Measurements from ENCODE around the gene SLC36A1.

The SLC36A1 gene

GRCh38 chr5:151408591-151409230 is 38.7 kb upstream of the SLC36A1 start:
- Histone ChIP-seq H3K23ac (ENCODE audit: low read depth, low read length, poor library complexity) (no peak overlapping the region), H3K4me3 (ENCODE audit: low read length in 2 of 2) (no peak overlapping the region), H3K9ac (ENCODE audit: low read depth, low read length, poor library complexity) (no peak overlapping the region), H3K4me1 (ENCODE audit: control insufficient read depth in 2 of 2, insufficient read depth in 1 of 2, low read depth in 1 of 2, low read length in 2 of 2) (peaks cover 0 to 2% of the 10 kb centered on the region in 2 donors), H3K27me3 (ENCODE audit: control insufficient read depth in 3 of 3, insufficient read depth in 3 of 3, low read depth in 1 of 3, low read length in 3 of 3) (no peaks in the 10 kb centered on the region), H4K91ac (ENCODE audit: low read depth, low read length, poor library complexity) (no peak overlapping the region), H2AK5ac (ENCODE audit: low read depth, low read length) (no peak overlapping the region), H3K27ac (replicated peaks; ENCODE audit: low read length) (no peak overlapping the region), H2BK15ac (ENCODE audit: low read length) (no peak overlapping the region), H3K18ac (ENCODE audit: low read length) (no peak overlapping the region), H3K36me3 (replicated peaks in 1 of 2; ENCODE audit: control insufficient read depth in 2 of 2, insufficient read depth in 2 of 2, low read length in 2 of 2) (no peaks in the 10 kb centered on the region), H2BK120ac (ENCODE audit: low read depth, low read length) (no peak overlapping the region), H2BK12ac (ENCODE audit: low read length) (no peak overlapping the region), H3K9me3 (replicated peaks in 1 of 2; ENCODE audit: control insufficient read depth in 2 of 2, insufficient read depth in 1 of 2, low read depth in 1 of 2, low read length in 2 of 2) (no peaks in the 10 kb centered on the region), H3K4me2 (ENCODE audit: insufficient read depth, low read length, poor library complexity, severe bottlenecking) (no peak overlapping the region), H4K8ac (ENCODE audit: low read depth, low read length) (no peak overlapping the region), H3K14ac (ENCODE audit: low read length) (no peak overlapping the region), H3K79me1 (ENCODE audit: low read depth, low read length) (no peaks in the 10 kb centered on the region), H3K4ac (ENCODE audit: low read length) (no peak overlapping the region), H2AFZ (ENCODE audit: low read length) (no peak overlapping the region), H2BK5ac (ENCODE audit: low read length) (no peak overlapping the region)
- no CpG with 5 or more reads among the region's 4 CpGs for WGBS, 2 donors (ENCODE audit: extremely low coverage in 2 of 2, insufficient read length in 2 of 2, insufficient replicate concordance in 1 of 2)
- DNase-seq (ENCODE audit: low spot score) = no peak

GRCh38 chr5:151413800-151414199 is 33.6 kb upstream of the SLC36A1 start:
- Histone ChIP-seq H2BK5ac (ENCODE audit: low read length) (no peak overlapping the region), H3K27ac (replicated peaks; ENCODE audit: low read length) (no peak overlapping the region), H4K8ac (ENCODE audit: low read depth, low read length) (no peak overlapping the region), H3K27me3 (ENCODE audit: control insufficient read depth in 3 of 3, insufficient read depth in 3 of 3, low read depth in 1 of 3, low read length in 3 of 3) (no peaks in the 10 kb centered on the region), H3K9ac (ENCODE audit: low read depth, low read length, poor library complexity) (no peak overlapping the region), H4K91ac (ENCODE audit: low read depth, low read length, poor library complexity) (no peak overlapping the region), H2BK120ac (ENCODE audit: low read depth, low read length) (no peak overlapping the region), H3K23ac (ENCODE audit: low read depth, low read length, poor library complexity) (no peak overlapping the region), H3K79me1 (ENCODE audit: low read depth, low read length) (no peaks in the 10 kb centered on the region), H3K4ac (ENCODE audit: low read length) (no peak overlapping the region), H2BK12ac (ENCODE audit: low read length) (no peak overlapping the region), H2AFZ (ENCODE audit: low read length) (no peak overlapping the region), H3K14ac (ENCODE audit: low read length) (no peak overlapping the region), H3K4me2 (ENCODE audit: insufficient read depth, low read length, poor library complexity, severe bottlenecking) (no peak overlapping the region), H3K18ac (ENCODE audit: low read length) (no peak overlapping the region), H2BK15ac (ENCODE audit: low read length) (no peak overlapping the region), H3K4me1 (ENCODE audit: control insufficient read depth in 2 of 2, insufficient read depth in 1 of 2, low read depth in 1 of 2, low read length in 2 of 2) (peaks cover 0 to 2% of the 10 kb centered on the region in 2 donors), H3K9me3 (replicated peaks in 1 of 2; ENCODE audit: control insufficient read depth in 2 of 2, insufficient read depth in 1 of 2, low read depth in 1 of 2, low read length in 2 of 2) (peaks cover 5% of the 10 kb centered on the region in 2 donors), H3K36me3 (replicated peaks in 1 of 2; ENCODE audit: control insufficient read depth in 2 of 2, insufficient read depth in 2 of 2, low read length in 2 of 2) (no peaks in the 10 kb centered on the region), H2AK5ac (ENCODE audit: low read depth, low read length) (no peak overlapping the region), H3K4me3 (ENCODE audit: low read length in 2 of 2) (no peak overlapping the region)
- no CpG with 5 or more reads among the region's 3 CpGs for WGBS, 2 donors (ENCODE audit: extremely low coverage in 2 of 2, insufficient read length in 2 of 2, insufficient replicate concordance in 1 of 2)
- no peak for DNase-seq (ENCODE audit: low spot score)

- Histone ChIP-seq H2BK15ac (ENCODE audit: low read length) (no peak overlapping the region), H3K4me1 (ENCODE audit: control insufficient read depth in 2 of 2, insufficient read depth in 1 of 2, low read depth in 1 of 2, low read length in 2 of 2) (no peaks in the 10 kb centered on the region), H2AFZ (ENCODE audit: low read length) (no peak overlapping the region), H3K23ac (ENCODE audit: low read depth, low read length, poor library complexity) (no peak overlapping the region), H3K4me2 (ENCODE audit: insufficient read depth, low read length, poor library complexity, severe bottlenecking) (no peak overlapping the region), H3K4me3 (ENCODE audit: low read length in 2 of 2) (no peak overlapping the region), H2BK12ac (ENCODE audit: low read length) (no peak overlapping the region), H4K8ac (ENCODE audit: low read depth, low read length) (no peak overlapping the region), H3K9ac (ENCODE audit: low read depth, low read length, poor library complexity) (no peak overlapping the region), H3K9me3 (replicated peaks in 1 of 2; ENCODE audit: control insufficient read depth in 2 of 2, insufficient read depth in 1 of 2, low read depth in 1 of 2, low read length in 2 of 2) (peaks cover 5% of the 10 kb centered on the region in 2 donors), H3K27ac (replicated peaks; ENCODE audit: low read length) (no peak overlapping the region), H2BK120ac (ENCODE audit: low read depth, low read length) (no peak overlapping the region), H2BK5ac (ENCODE audit: low read length) (no peak overlapping the region), H4K91ac (ENCODE audit: low read depth, low read length, poor library complexity) (no peak overlapping the region), H2AK5ac (ENCODE audit: low read depth, low read length) (no peak overlapping the region), H3K4ac (ENCODE audit: low read length) (no peak overlapping the region), H3K18ac (ENCODE audit: low read length) (no peak overlapping the region), H3K79me1 (ENCODE audit: low read depth, low read length) (no peaks in the 10 kb centered on the region), H3K36me3 (replicated peaks in 1 of 2; ENCODE audit: control insufficient read depth in 2 of 2, insufficient read depth in 2 of 2, low read length in 2 of 2) (no peaks in the 10 kb centered on the region), H3K27me3 (ENCODE audit: control insufficient read depth in 3 of 3, insufficient read depth in 3 of 3, low read depth in 1 of 3, low read length in 3 of 3) (no peaks in the 10 kb centered on the region), H3K14ac (ENCODE audit: low read length) (no peak overlapping the region)
- DNase-seq (ENCODE audit: low spot score) = no peak
- no CpG with 5 or more reads among the region's 3 CpGs for WGBS, 2 donors (ENCODE audit: extremely low coverage in 2 of 2, insufficient read length in 2 of 2, insufficient replicate concordance in 1 of 2)
These were observed 32.9 kb upstream of the SLC36A1 start for GRCh38 chr5:151414536-151414935.

- no peak overlapping the region for H2BK12ac ChIP-seq (ENCODE audit: low read length)
- H3K4me1 ChIP-seq (ENCODE audit: control insufficient read depth in 2 of 2, insufficient read depth in 1 of 2, low read depth in 1 of 2, low read length in 2 of 2) = no peaks in the 10 kb centered on the region
- H3K9ac ChIP-seq (ENCODE audit: low read depth, low read length, poor library complexity) = no peak overlapping the region
- H3K4ac ChIP-seq (ENCODE audit: low read length) = no peak overlapping the region
- H3K27ac ChIP-seq (replicated peaks; ENCODE audit: low read length) = no peak overlapping the region
- no peak overlapping the region for H2BK15ac ChIP-seq (ENCODE audit: low read length)
- H2AK5ac ChIP-seq (ENCODE audit: low read depth, low read length) = no peak overlapping the region
- H4K8ac ChIP-seq (ENCODE audit: low read depth, low read length) = no peak overlapping the region
- H3K79me1 ChIP-seq (ENCODE audit: low read depth, low read length) = no peaks in the 10 kb centered on the region
- H3K4me2 ChIP-seq (ENCODE audit: insufficient read depth, low read length, poor library complexity, severe bottlenecking) = no peak overlapping the region
- no peak for DNase-seq (ENCODE audit: low spot score)
- H3K27me3 ChIP-seq (ENCODE audit: control insufficient read depth in 3 of 3, insufficient read depth in 3 of 3, low read depth in 1 of 3, low read length in 3 of 3) = no peaks in the 10 kb centered on the region
- no peak overlapping the region for H2AFZ ChIP-seq (ENCODE audit: low read length)
- no peak overlapping the region for H2BK5ac ChIP-seq (ENCODE audit: low read length)
- H3K4me3 ChIP-seq (ENCODE audit: low read length in 2 of 2) = no peak overlapping the region
- H3K18ac ChIP-seq (ENCODE audit: low read length) = no peak overlapping the region
- H3K23ac ChIP-seq (ENCODE audit: low read depth, low read length, poor library complexity) = no peak overlapping the region
- no peak overlapping the region for H4K91ac ChIP-seq (ENCODE audit: low read depth, low read length, poor library complexity)
- no peaks in the 10 kb centered on the region for H3K36me3 ChIP-seq (replicated peaks in 1 of 2; ENCODE audit: control insufficient read depth in 2 of 2, insufficient read depth in 2 of 2, low read length in 2 of 2)
- no peak overlapping the region for H3K14ac ChIP-seq (ENCODE audit: low read length)
- H2BK120ac ChIP-seq (ENCODE audit: low read depth, low read length) = no peak overlapping the region
- H3K9me3 ChIP-seq (replicated peaks in 1 of 2; ENCODE audit: control insufficient read depth in 2 of 2, insufficient read depth in 1 of 2, low read depth in 1 of 2, low read length in 2 of 2) = peaks cover 5% of the 10 kb centered on the region in 2 donors
These were observed 29.7 kb upstream of the SLC36A1 start for GRCh38 chr5:151417712-151418111.

Data from neuronal stem cell (in vitro differentiated cells).